Midbrain (tissue), 1 donor: ENCODE results near the gene MUC22.
A peak's percentile ranks its signal among the peaks of the same experiment; 100 is the strongest.

Source experiments
- DNase-seq: peaks from one replicate; lab custom pipeline; 2025; lab: John Stamatoyannopoulos, UW

The MUC22 gene

DNA sequence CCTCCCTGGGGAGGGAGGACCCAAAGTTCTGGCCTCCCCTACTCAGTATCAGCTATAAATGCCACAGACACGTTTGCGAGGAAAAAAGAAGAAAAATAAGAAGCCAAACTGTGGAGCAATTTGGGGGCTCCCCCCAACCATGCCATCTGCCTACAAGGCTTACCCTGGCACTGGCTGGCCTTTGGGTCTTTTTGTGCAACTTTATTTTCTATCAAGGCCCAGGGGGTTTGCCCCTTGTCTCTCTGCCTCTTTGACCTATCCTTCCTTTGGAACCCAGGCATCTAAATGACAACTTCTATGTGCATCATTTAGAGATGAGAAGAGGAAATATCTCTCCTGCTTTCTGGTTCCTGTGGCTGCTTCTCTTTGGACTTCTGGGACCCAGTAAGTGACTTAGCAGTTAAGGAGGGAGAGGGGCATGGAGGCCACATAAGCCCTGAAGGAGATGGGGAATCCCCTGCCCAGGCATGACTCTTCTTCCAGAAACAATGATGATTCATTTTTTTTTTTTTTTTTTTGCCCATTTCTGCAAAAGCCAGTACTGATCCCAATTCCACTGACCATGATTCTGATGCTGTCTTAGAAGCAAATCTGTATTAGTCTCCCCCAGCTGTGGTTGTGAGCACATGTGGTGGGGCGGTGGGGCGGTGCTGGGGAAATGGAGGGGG lies at the start of gene MUC22:
TSS of gene MUC22 (plus strand) at position 82 of the 668 bp plus-strand sequence. CDS start at position 315, 233 bp downstream.
- DNase-seq: no peak

DNA sequence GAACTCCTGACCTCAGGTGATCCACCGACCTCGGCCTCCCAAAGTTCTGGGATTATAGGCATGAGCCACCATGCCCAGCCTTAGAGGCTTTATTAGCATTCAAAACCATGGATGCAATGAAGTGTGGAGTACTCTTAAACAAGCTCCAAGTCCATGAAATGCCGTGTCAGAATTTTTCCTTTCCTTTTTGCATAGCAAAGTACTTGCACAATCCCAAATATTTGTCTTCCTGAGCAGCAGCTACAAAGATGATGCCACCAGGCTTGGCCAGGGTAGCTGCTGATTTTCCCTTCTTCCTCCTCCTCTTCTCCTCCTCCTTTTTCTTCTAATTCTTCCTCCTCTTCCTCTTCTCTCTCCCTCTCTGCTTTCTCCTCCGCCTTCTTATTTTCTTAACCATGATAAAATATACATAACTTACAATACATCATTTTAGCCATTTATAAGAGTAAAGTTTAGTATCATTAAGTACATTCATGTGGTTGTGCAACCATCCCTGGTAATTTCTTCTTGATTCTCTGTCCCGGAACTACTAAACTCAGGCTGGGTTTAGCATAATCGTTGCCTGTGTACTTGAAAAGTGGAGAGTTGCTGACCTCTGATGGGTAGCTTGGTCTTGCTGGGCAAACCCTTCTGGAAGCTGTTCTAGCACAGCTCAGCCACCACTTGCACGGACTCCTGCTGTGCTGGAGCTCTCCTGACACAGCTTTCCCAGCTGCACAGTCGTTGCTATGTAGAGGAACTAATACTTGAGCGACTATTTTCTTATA lies 49.2 kb upstream of the MUC22 start:
- DNase-seq: no peak

DNA sequence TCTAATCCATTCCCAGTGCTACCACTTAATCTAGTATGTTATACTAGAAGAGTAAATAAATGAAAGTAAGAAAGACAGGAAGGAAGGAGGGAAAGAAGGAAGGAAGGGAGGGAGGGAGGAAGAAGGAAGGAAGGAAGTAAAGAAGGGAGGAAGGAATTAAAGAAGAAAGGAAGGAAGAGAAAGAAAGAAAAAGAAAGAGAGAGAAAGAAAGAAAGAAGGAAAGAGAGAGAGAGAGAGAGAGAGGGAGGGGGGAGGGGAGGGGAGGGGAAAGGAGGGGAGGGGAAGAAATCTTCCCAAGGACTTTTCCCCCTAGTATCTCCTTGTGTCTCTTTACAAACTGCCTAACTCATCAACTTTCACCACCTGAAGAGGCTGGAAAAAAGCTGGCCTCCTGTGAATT lies 47.6 kb upstream of the MUC22 start:
- DNase-seq: no peak

GRCh38 chr6:30963641-30964040 lies 46.6 kb upstream of the MUC22 start:
- DNase-seq: no peak

GRCh38 chr6:30964075-30964474 lies 46.2 kb upstream of the MUC22 start:
- DNase-seq: no peak

DNA sequence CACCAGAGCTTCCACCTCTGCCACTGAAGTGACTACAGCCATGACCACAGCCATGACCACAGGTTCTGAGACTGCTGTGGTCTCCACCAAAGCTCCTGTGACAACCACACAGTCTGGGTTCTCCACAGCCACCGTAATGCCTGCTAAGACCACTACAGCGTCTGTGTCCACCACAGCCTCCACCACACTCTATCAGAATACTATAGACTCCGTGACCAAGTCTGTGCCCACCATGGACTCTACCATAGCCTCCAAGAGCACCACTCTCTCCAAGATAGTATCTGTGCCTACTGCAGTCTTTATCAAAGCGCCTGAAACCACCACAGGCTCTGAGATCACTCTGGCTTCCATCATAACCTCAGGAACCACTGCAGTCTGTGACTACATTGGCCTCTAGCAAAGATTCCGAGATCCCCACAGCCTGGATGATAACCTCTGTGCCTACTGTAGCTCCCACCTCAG lies 45.1 kb upstream of the MUC22 start:
- no peak for DNase-seq

GRCh38 chr6:30966154-30966553 lies 44.1 kb upstream of the MUC22 start:
- DNase-seq: no peak

DNA sequence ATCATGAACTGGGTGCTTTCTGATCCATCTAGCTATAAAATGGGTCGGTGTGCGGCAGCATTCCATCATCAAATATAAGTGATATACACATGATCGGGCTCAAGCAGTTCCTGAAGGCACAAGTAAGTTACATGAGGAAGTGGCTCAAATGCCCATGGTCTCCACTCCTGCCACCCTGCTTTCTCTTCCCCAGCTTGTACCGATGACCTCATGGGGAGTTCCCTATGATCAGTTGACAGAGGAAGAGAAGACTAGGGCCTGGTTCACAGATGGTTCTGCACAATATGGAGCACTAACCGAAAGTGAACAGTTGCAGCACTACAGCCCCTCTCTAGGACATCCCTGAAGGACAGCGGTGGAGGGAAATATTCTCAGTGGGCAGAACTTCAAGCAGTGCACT lies 41.1 kb upstream of the MUC22 start:
- DNase-seq: peak; percentile 6

DNA sequence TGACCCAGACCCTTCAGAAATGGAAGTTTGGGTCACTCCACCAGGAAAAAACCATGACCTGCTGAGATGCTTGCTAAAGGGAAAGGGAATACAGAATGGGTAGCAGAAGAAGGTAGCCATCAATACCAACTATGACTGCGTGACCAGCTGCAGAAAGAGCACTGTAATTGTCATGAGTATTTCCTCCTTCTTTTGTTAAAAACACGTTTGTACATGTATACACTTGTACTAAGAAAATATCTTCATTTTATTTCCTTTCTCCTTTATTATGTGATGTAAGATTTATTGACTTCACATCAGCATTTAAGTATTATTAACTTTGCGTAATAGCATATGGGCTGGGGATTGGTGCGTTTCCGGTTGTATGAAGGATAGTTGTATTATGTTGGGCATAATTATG lies 39.3 kb upstream of the MUC22 start:
- DNase-seq: no peak

- DNase-seq: no peak
Measured at GRCh38 chr6:30972816-30973215, 37.5 kb upstream of the MUC22 start.

DNA sequence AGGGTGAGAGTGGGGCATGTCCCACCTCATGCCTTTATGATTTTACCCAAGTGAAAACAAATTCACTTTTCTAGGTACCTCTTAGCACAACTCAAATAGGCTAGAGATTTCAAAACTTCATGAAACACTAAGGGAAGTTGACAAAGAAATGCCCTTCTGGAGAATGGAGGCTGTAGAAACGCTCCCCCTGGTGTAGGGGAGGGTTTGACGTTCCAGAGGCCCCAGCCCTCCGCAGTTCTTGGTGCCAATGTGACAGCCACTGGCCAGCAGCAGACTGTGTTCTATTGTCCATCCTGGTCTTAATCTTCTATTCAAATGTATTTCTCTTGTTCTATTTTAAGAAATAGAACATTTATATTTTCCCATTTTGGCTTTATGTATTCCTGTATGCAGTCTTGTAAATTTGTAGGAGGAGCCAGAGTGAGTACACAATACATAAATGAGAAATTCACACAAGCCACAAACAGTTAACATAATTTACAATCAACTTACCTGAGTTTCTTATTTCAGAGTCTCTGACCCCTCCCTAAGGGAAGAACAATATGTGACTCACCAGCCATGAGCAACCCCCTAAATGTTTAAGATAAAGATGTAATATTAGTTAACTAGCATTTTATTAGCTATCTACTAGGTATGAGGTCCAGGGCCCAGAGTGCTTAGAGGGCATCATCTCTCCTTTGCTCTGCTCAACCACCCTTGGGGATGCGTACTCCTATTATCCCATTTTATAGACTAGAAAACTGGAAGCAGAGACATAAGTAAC lies 35.6 kb upstream of the MUC22 start:
- DNase-seq: no peak

DNA sequence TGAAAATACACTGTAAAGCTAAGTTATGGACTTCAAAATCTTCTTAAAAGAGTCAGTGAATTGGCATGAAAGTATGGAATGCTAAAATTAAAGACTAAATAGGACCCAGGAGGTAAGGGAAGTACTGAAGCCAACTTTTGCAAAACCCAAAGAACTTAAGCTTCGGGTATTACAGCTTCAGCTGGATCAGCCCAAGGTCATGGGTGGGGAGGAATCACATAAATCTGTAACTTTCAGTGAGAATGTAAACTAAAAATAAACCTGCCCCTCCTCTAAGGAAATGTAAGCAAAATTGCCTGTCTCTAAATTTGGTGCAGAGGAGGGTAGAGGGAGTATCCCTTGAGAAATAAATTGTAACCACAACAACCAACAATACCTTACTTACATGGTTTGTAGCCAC lies 31.1 kb upstream of the MUC22 start:
- no peak for DNase-seq

DNA sequence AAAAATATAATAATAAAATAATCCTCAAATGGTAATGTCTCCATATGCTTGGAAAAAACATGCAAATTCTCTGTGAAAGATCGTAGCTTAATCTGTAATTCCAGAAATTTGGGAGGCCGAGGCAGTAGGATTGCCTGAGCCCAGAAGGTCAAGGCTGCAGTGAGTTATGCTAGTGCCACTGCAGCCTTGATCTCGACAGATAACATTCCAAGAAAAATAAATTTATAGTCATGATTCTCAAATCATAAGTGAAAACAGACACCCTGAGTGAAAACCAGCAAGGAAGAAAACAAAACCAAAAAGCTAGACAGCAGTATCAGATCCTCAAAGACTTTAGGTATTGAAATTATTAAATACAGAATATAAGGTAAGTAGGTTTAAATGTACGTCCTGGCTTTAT lies 30.6 kb upstream of the MUC22 start:
- DNase-seq: no peak

DNA sequence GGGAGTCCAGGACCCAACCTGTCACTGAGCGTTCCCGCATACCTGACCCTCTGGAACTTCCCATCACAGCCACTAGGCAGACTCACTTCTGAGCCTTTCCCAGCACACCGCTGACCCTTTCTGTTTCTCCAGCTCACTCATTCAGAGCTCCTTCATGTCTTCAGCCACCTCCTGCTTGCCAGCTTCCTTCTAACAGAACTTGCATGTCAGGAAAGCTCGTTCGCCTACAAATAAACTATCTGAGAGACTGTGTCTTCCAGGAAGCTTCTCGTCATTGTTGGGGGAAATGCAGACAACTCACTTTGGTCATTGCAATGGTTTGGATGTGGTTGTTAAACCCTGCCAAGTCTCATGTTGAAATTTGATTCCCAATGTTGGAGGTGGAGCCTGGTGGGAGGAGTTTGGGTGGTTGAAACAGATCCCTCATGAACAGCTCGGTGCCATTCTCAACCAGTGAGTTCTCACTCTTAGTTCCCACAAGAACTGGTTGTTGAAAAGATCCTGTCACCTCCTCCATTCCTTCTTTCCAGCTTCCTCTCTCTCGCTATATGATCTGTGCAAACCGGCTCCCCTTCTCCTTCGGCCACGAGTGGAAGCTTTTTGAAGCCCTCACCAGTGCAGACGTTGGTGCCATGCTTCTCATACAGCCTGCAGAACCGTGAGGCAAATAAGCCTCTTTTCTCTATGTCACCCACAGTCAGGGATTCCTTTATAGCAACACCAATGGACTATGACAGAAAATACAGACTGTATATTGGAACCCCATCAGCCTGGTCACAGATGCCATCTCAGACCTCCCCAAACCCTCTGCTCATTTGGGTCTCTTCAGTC lies 28.1 kb upstream of the MUC22 start:
- no peak for DNase-seq

DNA sequence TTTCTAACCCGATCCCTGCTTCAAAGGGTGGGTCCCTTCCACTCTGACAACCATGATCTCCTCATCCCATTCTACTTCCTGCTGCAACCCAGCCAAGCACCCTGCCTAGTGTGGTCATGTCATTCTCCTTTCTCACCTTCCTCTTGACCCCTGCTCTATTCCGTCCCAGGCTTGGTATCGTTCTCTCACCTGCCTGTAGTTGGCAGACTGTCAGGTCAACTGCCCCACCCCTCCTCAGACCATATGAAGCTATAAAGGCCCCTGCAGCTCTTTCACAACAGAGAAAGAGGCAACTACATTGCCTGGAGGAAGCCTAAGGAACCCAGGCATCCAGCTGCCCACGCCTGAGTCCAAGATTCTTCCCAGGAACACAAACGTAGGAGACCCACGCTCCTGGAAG lies 26.8 kb upstream of the MUC22 start, which contains the start of gene MUC21:
TSS of gene MUC21 (plus strand) at position 280 of the 400 bp plus-strand sequence. CDS start 241 bp downstream, outside the sequence.
- no peak for DNase-seq

DNA sequence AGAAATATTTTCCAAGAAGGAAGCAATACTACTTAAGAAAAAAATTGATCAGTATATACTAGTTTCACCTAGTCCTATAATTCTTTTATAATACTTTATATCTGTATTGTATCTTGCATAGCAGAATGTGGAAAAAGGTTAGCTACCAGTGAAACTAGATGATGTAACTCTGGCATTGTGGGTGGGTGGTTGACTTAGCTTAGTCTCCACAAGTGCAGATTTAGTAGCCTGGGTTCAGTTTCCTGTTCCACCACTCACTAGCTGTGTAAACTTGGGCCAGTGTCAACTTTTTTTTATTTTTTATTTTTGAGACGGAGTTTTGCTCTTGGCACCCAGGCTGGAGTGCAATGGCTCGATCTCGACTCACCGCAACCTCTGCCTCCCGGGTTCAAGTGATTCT lies 24.8 kb upstream of the MUC22 start:
- no peak for DNase-seq

DNA sequence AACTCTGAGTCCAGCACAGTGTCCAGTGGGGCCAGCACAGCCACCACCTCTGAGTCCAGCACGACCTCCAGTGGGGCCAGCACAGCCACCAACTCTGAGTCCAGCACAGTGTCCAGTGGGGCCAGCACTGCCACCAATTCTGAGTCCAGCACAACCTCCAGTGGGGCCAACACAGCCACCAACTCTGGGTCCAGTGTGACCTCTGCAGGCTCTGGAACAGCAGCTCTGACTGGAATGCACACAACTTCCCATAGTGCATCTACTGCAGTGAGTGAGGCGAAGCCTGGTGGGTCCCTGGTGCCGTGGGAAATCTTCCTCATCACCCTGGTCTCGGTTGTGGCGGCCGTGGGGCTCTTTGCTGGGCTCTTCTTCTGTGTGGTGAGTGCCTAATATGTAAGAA lies 23.0 kb upstream of the MUC22 start:
- DNase-seq: no peak

DNA sequence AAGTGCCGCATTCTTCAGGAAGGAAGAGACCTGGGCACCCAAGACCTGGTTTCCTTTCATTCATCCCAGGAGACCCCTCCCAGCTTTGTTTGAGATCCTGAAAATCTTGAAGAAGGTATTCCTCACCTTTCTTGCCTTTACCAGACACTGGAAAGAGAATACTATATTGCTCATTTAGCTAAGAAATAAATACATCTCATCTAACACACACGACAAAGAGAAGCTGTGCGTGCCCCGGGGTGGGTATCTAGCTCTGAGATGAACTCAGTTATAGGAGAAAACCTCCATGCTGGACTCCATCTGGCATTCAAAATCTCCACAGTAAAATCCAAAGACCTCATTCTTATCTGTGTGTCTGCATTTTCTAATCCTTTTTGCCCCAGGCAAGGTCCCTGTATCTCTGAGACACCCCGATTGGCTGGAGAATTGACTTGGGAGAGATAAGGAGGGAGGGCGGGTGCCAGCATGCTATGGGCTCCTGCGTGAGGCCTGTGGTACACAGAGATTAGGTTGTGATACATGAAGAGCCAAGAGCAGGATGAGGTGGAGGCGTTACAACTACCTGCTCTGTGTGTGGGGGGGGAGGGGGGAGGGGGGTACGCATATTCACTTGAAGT lies 22.0 kb upstream of the MUC22 start:
- DNase-seq: no peak

DNA sequence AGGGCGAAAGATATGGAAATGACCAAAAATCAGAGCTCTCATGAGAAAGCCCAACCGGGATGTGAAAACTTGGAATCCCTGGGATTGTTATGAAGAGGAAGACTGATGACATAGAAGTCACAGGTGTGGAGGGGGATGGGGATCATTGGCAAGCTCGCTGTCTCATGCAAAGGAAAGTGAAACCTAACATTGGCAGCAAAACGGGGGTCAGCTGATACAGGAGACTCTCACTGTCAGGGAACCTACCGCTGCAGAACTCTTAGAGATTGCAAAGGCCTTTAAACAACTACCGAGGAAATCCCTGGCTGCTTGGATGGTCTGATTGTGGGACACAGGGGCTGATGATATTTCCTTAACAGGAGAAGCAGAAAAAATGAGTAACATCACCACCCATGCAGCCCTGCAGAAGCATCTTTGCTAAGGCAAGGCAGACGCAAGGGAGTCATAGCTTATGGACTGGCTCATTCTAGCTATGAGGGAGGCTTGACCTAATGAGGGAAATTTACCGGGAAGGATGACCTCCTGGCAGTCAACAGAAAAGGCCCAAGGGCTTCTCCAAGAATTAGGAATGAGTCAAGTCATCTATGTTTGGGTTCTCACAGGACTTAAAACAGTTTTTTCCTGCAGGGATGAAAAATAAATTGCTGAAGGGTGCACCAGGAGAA lies 19.7 kb upstream of the MUC22 start:
- no peak for DNase-seq

DNA sequence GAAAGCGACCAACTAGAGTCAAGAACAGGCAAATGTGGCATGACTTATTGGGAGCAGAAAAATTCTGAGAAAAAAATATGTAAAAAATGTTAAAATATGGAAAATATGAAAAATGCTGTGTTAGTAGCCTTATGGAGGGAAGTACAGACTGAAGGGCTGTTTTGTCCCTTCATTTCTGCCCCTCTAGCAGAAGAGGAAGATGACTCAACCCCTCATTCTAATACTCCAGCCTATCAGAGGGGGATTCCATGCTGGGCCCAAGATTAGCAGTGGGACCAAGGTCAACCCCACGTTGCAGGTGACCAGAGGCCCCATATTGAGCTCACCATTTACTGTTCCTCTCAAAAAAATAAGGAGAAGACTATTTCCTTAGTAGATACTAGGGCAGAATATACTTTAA lies 18.4 kb upstream of the MUC22 start:
- DNase-seq: no peak

DNA sequence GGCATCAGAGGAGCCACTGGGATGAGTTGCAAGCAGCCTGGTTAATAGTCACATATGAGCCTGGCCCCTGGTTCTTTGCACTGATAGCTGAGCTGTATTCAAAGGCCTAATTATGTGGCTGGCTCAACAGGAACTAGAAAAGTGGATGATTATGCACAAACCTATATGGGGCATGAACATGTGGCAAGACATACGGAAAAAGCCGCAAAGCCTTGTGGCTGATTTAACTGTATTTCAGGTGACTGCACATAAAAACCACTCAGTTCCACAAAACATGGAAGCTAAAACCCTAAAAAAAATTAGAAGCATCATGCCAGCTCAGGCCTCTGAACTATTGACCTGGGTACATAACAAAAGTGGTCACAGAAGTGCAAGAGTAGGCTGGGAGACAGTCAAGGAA lies 13.0 kb upstream of the MUC22 start:
- DNase-seq: no peak
